Activated effector memory CD4-positive, alpha-beta T cell treated with Interleukin-2 at 50 U/mL for 16 hours (primary cell): ENCODE data around the gene ELAVL3.

Experiments used
- DNase-seq: peaks from one replicate; pipeline ENCODE4 v3.0.0-alpha.2; 2020

ELAVL3 gene

DNA sequence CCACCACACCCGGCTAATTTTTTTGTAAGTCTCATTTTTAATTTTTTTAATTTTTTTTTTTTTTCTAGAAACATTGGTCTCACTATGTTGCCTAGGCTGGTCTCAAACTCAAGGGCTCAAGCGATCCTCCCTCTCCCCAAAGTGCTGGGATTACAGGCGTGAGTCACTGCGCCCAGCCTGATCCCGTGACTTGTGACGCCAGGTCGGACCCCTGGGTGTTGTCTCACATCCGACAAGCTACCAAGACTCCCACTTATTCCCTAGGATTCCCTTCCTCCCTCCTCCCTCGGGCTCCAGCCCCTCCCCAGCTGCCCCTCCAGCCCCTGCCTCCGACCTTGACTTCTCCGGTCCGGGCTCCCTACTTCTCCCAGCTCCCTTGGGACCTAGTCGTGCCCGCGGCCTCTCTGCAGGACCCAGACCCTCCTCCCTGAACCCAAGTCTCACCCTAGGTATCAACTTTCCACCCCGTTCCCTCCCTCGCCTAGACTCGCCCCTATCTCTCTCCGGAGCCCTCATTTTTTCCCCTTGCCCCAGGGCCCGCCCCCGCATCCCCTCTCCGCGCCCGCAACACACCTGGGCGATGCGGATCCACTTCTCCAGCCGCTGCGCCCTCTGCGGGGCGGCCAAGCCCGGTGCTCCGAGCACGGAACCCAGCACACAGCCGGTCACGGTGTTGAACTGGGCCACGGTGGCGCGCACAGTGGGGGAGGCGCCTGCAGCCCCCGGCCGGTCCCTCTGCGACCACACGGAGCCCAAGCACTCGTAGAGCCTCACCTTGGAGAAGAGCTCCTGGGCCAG lies 74.8 kb downstream of the ELAVL3 start:
- DNase-seq: no peak

DNA sequence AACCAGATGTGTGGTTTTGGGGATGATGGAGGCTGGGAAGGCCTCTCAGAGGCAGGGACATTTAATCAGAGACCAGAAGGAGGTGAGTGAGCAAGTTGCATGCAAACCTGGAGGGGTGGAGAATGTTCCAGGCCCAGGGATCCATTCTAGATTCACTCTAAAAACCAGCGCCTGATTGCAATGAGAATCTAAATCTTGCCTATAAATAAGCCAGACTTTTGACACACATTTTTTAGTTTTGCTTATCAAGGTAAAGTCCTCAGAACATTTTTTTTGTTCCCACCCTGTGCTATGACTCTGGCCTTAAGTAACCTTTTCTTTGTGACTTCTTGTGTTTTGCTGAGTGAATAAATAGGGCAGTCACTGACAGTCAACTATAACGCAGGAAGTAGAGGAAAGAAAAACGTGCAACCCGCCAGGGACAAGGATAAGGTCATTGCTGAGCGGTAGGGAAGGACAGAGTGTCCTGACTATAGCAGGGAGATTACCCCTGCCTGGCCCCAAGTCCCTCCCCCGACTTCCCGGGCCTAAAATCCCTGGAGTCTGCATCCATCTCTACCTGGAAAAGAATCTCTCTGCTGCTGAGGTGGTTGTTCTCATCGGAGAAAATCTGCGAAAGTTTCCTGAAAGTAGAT lies 76.1 kb downstream of the ELAVL3 start:
- no peak for DNase-seq

DNA sequence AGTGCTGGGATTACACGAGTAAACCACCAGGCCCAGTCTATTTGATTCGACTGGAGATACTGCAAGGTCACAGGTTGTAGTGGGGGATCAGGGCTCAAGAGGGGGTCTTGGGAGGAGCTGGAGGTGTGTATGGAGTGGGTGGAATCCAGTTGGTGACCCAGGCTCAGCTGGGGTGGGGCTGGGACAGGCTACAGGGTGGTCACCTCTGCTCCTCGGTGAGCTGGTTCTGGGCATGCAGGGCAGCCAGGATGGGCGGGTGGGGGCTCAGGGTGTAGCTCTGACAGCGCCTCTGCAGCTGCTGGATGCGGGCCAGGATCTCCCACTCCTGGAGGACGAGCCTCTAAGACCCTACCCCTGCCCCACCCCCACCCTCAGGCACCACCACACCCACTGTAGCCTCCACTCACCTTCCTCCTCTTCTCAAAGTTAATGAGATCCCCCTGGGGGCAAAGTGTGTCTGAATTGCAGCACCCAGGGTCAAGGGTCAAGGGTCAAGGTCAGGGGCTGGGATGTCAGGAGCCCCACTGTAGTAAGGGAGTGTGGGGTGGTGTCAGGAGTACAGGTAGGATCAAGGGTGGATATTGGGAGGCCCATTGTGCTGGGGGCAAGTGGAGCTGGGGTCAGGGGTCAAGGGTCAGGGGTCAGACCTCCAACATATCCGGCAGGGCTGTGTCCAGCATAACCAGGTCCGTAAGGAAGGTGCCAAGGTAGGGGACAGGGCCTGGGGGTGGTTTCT lies 78.9 kb downstream of the ELAVL3 start:
- DNase-seq: no peak
